ENCODE measurements around the gene THSD4.

Gene THSD4

GRCh38 chr15:71830981-71831380 lies 715.7 kb downstream of the THSD4 start:
- Histone ChIP-seq H2AFZ (ENCODE audit: low read length) (no peak overlapping the region), H3K4me3 (ENCODE audit: low read length, poor library complexity, severe bottlenecking) (no peak overlapping the region), H3K9me3 (ENCODE audit: insufficient read depth, low read depth, low read length) (no peaks in the 10 kb centered on the region), H3K9me2 (replicated peaks; ENCODE audit: low read depth, low read length) (no peaks in the 10 kb centered on the region), H3K4me1 (ENCODE audit: insufficient read depth, low read length, poor library complexity, severe bottlenecking) (no peaks in the 10 kb centered on the region), H3K79me2 (ENCODE audit: insufficient read depth, low read length) (no peaks in the 10 kb centered on the region), H3K9ac (ENCODE audit: low read depth, low read length, poor library complexity, severe bottlenecking) (no peak overlapping the region), H3F3A (ENCODE audit: low read depth) (no peaks in the 10 kb centered on the region), H3K27me3 (ENCODE audit: insufficient read depth, low read length, poor library complexity, severe bottlenecking) (no peaks in the 10 kb centered on the region), H3K4me2 (ENCODE audit: low read depth, low read length, poor library complexity, severe bottlenecking) (no peak overlapping the region), H4K20me1 (ENCODE audit: insufficient read depth, low read length, poor library complexity, severe bottlenecking) (no peaks in the 10 kb centered on the region), H3K36me3 (ENCODE audit: insufficient read depth, low read length) (peaks cover 42% of the 10 kb centered on the region; the same call in 1 of the 2 replicates)
- TF ChIP-seq, protein P1, sequence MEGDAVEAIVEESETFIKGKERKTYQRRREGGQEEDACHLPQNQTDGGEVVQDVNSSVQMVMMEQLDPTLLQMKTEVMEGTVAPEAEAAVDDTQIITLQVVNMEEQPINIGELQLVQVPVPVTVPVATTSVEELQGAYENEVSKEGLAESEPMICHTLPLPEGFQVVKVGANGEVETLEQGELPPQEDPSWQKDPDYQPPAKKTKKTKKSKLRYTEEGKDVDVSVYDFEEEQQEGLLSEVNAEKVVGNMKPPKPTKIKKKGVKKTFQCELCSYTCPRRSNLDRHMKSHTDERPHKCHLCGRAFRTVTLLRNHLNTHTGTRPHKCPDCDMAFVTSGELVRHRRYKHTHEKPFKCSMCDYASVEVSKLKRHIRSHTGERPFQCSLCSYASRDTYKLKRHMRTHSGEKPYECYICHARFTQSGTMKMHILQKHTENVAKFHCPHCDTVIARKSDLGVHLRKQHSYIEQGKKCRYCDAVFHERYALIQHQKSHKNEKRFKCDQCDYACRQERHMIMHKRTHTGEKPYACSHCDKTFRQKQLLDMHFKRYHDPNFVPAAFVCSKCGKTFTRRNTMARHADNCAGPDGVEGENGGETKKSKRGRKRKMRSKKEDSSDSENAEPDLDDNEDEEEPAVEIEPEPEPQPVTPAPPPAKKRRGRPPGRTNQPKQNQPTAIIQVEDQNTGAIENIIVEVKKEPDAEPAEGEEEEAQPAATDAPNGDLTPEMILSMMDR (conservative IDR thresholded peaks at IDR 0.05; ENCODE audit: low read length), result no peak
- TF ChIP-seq EZH2phosphoT487 (IDR thresholded peaks at IDR 0.05; ENCODE audit: borderline replicate concordance), result no peak

Data from Loucy (cell line).